HCT116 (cell line): Measurements from ENCODE around the gene TXLNB. TPM values are rescaled to one million over a fixed set of nuclear protein-coding genes. Genes with fewer than 3 reads are reported as not detected.

ENCODE experiments used
- ATAC-seq: fragments of 200-7000 bp; cut with Tn5 transposase; 2 replicates; pipeline ENCODE4 v1.9.1; 2020; ENCODE audit warnings: mild to moderate bottlenecking, moderate library complexity
- BruUV-seq: library from RNA; stranded (reverse); fragments of 400-500 nt; replicated peaks from 2 replicates; lab custom pipeline; 2021; lab: Mats Ljungman, UMichigan
- CTCF ChIA-PET: fragments of 300-600 bp; sonication (Branson Sonifier 250); formaldehyde crosslinking; loops from one replicate; lab custom pipeline; 2021; ENCODE audit warnings: antibody characterized with exemption; lab: Charles Lee
- POLR2A ChIA-PET: fragments of 300-600, 350-600 bp; sonication (Branson Sonifier 250); formaldehyde crosslinking; loops from one replicate; lab custom pipeline; 2021; ENCODE audit warnings: antibody characterized with exemption; lab: Charles Lee
- RAD21 ChIA-PET, 2 experiments: fragments of 300-600 bp; sonication (Branson Sonifier 250); formaldehyde crosslinking; loops; one replicate each; lab custom pipeline; 2023; ENCODE audit warnings: low total read pairs in 2 of 2; ENCODE audit not compliant: uncharacterized antibody in 2 of 2, unreplicated experiment in 2 of 2, low non-redundant PET in 1 of 2; lab: Charles Lee
- DNase-seq: peaks from one replicate; pipeline ENCODE4 v3.0.0-alpha.2; 2010; ENCODE audit warnings: low read depth, low spot score
- H2AFZ ChIP-seq: fragments of 200-600 bp; shearing (Covaris generic), sonication (generic); 2 replicates; pipeline ENCODE4 v1.6.1; 2017; ENCODE audit warnings: low read depth, mixed run types, mixed read lengths, antibody characterized with exemption, low read length; ENCODE audit not compliant: poor library complexity, severe bottlenecking
- H3K27ac ChIP-seq: 2 replicates; pipeline ENCODE4 v1.5.1; 2012; ENCODE audit warnings: low read depth, low read length
- H3K27me3 ChIP-seq: fragments of 200-600 bp; sonication (generic); 2 replicates; pipeline ENCODE4 v1.6.1; 2016; ENCODE audit warnings: mixed run types, low read length, mixed read lengths; ENCODE audit not compliant: insufficient read depth
- H3K36me3 ChIP-seq, 2 experiments: fragments of 200-500 bp in 1 of 2; fragments of 200-600 bp in 1 of 2; sonication (Bioruptor generic) in 1 of 2; sonication (generic) in 1 of 2; 2 replicates each; pipeline versions ENCODE4 v1.5.1 to v1.6.1; 2014 to 2016; ENCODE audit warnings: low read length in 2 of 2, inconsistent platforms in 1 of 2, mixed read lengths in 1 of 2, mixed run types in 1 of 2; ENCODE audit not compliant: insufficient read depth in 2 of 2, control insufficient read depth in 1 of 2
- H3K4me1 ChIP-seq, 2 experiments: fragments of 200-600 bp in 1 of 2; sonication (generic) in 1 of 2; 2 replicates each; pipeline versions ENCODE4 v1.5.1 to v1.6.1; 2012 to 2017; ENCODE audit warnings: low read length in 2 of 2, inconsistent platforms in 1 of 2, mild to moderate bottlenecking in 1 of 2, mixed read lengths in 1 of 2, mixed run types in 1 of 2, moderate library complexity in 1 of 2; ENCODE audit not compliant: insufficient read depth in 2 of 2, control insufficient read depth in 1 of 2
- H3K4me2 ChIP-seq: fragments of 200-600 bp; sonication (generic); 2 replicates; pipeline ENCODE4 v1.6.1; 2017; ENCODE audit warnings: mixed run types, low read length, mixed read lengths
- H3K4me3 ChIP-seq, 2 experiments: fragments of 200-600 bp in 1 of 2; sonication (generic) in 1 of 2; replicated peaks in 1 of 2; 2 replicates each; pipeline ENCODE4 v1.5.1; 2011 to 2016; ENCODE audit warnings: low read length in 2 of 2, control low read depth in 1 of 2, low read depth in 1 of 2, mild to moderate bottlenecking in 1 of 2, mixed read lengths in 1 of 2, mixed run types in 1 of 2
- H3K79me2 ChIP-seq: fragments of 200-600 bp; sonication (generic); 2 replicates; pipeline ENCODE4 v1.6.1; 2017; ENCODE audit warnings: mild to moderate bottlenecking, mixed run types, low read length, moderate library complexity, mixed read lengths; ENCODE audit not compliant: insufficient read depth
- H3K9ac ChIP-seq: fragments of 200-600 bp; sonication (generic); 2 replicates; pipeline ENCODE4 v1.6.1; 2016; ENCODE audit warnings: low read length, mixed read lengths
- H3K9me2 ChIP-seq: fragments of 200-600 bp; sonication (generic), shearing (Covaris generic); 2 replicates; pipeline ENCODE4 v1.6.1; 2017; ENCODE audit warnings: mixed run types, mild to moderate bottlenecking, moderate library complexity; ENCODE audit not compliant: insufficient read depth
- H3K9me3 ChIP-seq, 2 experiments: fragments of 200-500 bp in 1 of 2; fragments of 200-600 bp in 1 of 2; sonication (Bioruptor generic) in 1 of 2; sonication (generic) in 1 of 2; 2 replicates each; pipeline ENCODE4 v1.6.1; 2014 to 2017; ENCODE audit warnings: low read length in 2 of 2, mixed read lengths in 2 of 2, inconsistent platforms in 1 of 2, low read depth in 1 of 2, mild to moderate bottlenecking in 1 of 2, mixed run types in 1 of 2, moderate library complexity in 1 of 2; ENCODE audit not compliant: control insufficient read depth in 1 of 2, insufficient read depth in 1 of 2
- H4K20me1 ChIP-seq: fragments of 200-600 bp; sonication (generic), shearing (Covaris generic); 2 replicates; pipeline ENCODE4 v1.6.1; 2017; ENCODE audit warnings: mixed run types, mild to moderate bottlenecking, moderate library complexity; ENCODE audit not compliant: insufficient read depth
- ATF3 ChIP-seq: IDR thresholded peaks from 2 replicates; pipeline ENCODE4 v1.6.1; 2012
- CBX3 ChIP-seq: IDR thresholded peaks from 2 replicates; pipeline ENCODE4 v1.6.1; 2012; ENCODE audit warnings: low read depth
- CEBPB ChIP-seq: IDR thresholded peaks from 2 replicates; pipeline ENCODE4 v1.6.1; 2012; ENCODE audit warnings: low read depth
- CTCF ChIP-seq, 3 experiments: fragments of 200-600 bp in 1 of 3; sonication (generic) in 1 of 3; IDR thresholded peaks in 2 of 3; conservative IDR thresholded peaks in 1 of 3; 2 replicates each; pipeline ENCODE4 v1.5.1; 2012 to 2017; ENCODE audit warnings: low read depth in 2 of 3, low read length in 2 of 3, antibody characterized with exemption in 1 of 3, borderline replicate concordance in 1 of 3, control low read depth in 1 of 3, mild to moderate bottlenecking in 1 of 3, mixed read lengths in 1 of 3, mixed run types in 1 of 3, moderate library complexity in 1 of 3; ENCODE audit not compliant: insufficient read depth in 1 of 3
- ELF1 ChIP-seq: IDR thresholded peaks from 2 replicates; pipeline ENCODE4 v1.6.1; 2012; ENCODE audit warnings: low read depth, borderline replicate concordance
- EZH2 ChIP-seq: fragments of 200-600 bp; sonication (generic); IDR thresholded peaks from 2 replicates; pipeline ENCODE4 v1.6.1; 2017; ENCODE audit warnings: antibody characterized with exemption, mixed run types
- EZH2phosphoT487 ChIP-seq: fragments of 200-600 bp; IDR thresholded peaks from 2 replicates; pipeline ENCODE4 v1.6.1; 2018; ENCODE audit warnings: antibody characterized with exemption, borderline replicate concordance
- FOSL1 ChIP-seq: IDR thresholded peaks from 2 replicates; pipeline ENCODE4 v1.6.1; 2012; ENCODE audit warnings: low read depth
- JUND ChIP-seq: IDR thresholded peaks from 2 replicates; pipeline ENCODE4 v1.6.1; 2012
- POLR2A ChIP-seq: IDR thresholded peaks from 2 replicates; pipeline ENCODE4 v1.7.0; 2011; ENCODE audit warnings: borderline replicate concordance; ENCODE audit not compliant: insufficient read depth, insufficient read length; ENCODE audit errors: extremely low read depth
- REST ChIP-seq: IDR thresholded peaks from 2 replicates; pipeline ENCODE4 v1.6.1; 2012; ENCODE audit warnings: low read depth
- SP1 ChIP-seq: IDR thresholded peaks from 2 replicates; pipeline ENCODE4 v1.6.1; 2012; ENCODE audit warnings: low read depth
- SRF ChIP-seq: IDR thresholded peaks from 2 replicates; pipeline ENCODE4 v1.6.1; 2012; ENCODE audit warnings: low read depth
- TCF7L2 ChIP-seq: IDR thresholded peaks from 2 replicates; pipeline ENCODE4 v1.7.0; 2011; ENCODE audit warnings: borderline replicate concordance, inconsistent platforms; ENCODE audit not compliant: insufficient read depth, insufficient read length; ENCODE audit errors: extremely low read depth
- intact Hi-C: fragments of 100-400 bp; cut with micrococcal nuclease; formaldehyde crosslinking; loops from 2 replicates; pipeline ENCODE4 v1.10.0; 2022
- total RNA-seq: library from RNA; stranded (reverse); gene quantifications from one replicate; pipeline ENCODE4 v1.2.1, GENCODE V29; 2021; ENCODE audit not compliant: unreplicated experiment

Gene TXLNB
- total RNA-seq, 1 experiment from 2014 or later: 0.05 TPM

GRCh38 chr6:139254196-139254595, 37.6 kb downstream of the TXLNB start:
- Histone ChIP-seq H3K27ac (no peak overlapping the region), H3K9ac (no peak overlapping the region), H3K9me2 (no peaks in the 10 kb centered on the region), H3K27me3 (no peaks in the 10 kb centered on the region), H3K36me3 (no peaks in the 10 kb centered on the region), H3K79me2 (no peaks in the 10 kb centered on the region), H3K9me3 (no peaks in the 10 kb centered on the region), H3K4me1 (no peaks in the 10 kb centered on the region), H4K20me1 (no peaks in the 10 kb centered on the region), H3K4me3 (no peak overlapping the region), H2AFZ (no peak overlapping the region), H3K4me2 (no peak overlapping the region)
- ChIA-PET CTCF (no interaction called here), RAD21 (no interaction called here), POLR2A (no interaction called here)
- no TSS peak for BruUV-seq
- ATAC-seq (no peak), DNase-seq (no peak)
- intact Hi-C loops: no loop called here
- no peak for TF ChIP-seq EZH2
- no peak for TF ChIP-seq ELF1
- TF ChIP-seq CBX3: no peak
- TF ChIP-seq EZH2phosphoT487: no peak
- TF ChIP-seq CTCF (IDR thresholded peaks at IDR 0.05 in 2 of 3, conservative IDR thresholded peaks at IDR 0.05 in 1 of 3; ENCODE audit: borderline replicate concordance in 1 of 3, insufficient read depth in 1 of 3, low read depth in 2 of 3, low read length in 2 of 3): no peak
- TF ChIP-seq POLR2A: no peak
- TF ChIP-seq SP1: no peak
- TF ChIP-seq, all 23 proteins: peak for 0

GRCh38 chr6:139253656-139254055, 38.1 kb downstream of the TXLNB start:
- H2AFZ ChIP-seq: no peak overlapping the region
- ATAC-seq: no peak
- CTCF ChIA-PET: no interaction called here
- intact Hi-C loops: no loop called here
- no peaks in the 10 kb centered on the region for H3K79me2 ChIP-seq
- no peak overlapping the region for H3K4me3 ChIP-seq
- BruUV-seq: no TSS peak
- DNase-seq: no peak
- H3K9me3 ChIP-seq: no peaks in the 10 kb centered on the region
- H3K9ac ChIP-seq: no peak overlapping the region
- H3K4me1 ChIP-seq: no peaks in the 10 kb centered on the region
- H4K20me1 ChIP-seq: no peaks in the 10 kb centered on the region
- H3K27me3 ChIP-seq: no peaks in the 10 kb centered on the region
- RAD21 ChIA-PET: no interaction called here
- no peak overlapping the region for H3K27ac ChIP-seq
- no peaks in the 10 kb centered on the region for H3K36me3 ChIP-seq
- no peaks in the 10 kb centered on the region for H3K9me2 ChIP-seq
- POLR2A ChIA-PET: no interaction called here
- H3K4me2 ChIP-seq: no peak overlapping the region
- no peak for TF ChIP-seq TCF7L2
- TF ChIP-seq SP1: no peak
- no peak for TF ChIP-seq ATF3
- TF ChIP-seq ELF1: no peak
- TF ChIP-seq EZH2phosphoT487: no peak
- TF ChIP-seq JUND: no peak
- TF ChIP-seq REST: no peak
- no peak for TF ChIP-seq POLR2A
- TF ChIP-seq CEBPB: no peak
- TF ChIP-seq SRF: no peak
- no peak for TF ChIP-seq FOSL1
